ENCODE data around the gene RNF121.

Gene RNF121

GRCh38 chr11:71990701-71991100 lies 61.9 kb downstream of the RNF121 start:
- no peak for DNase-seq (ENCODE audit: low read depth)

GRCh38 chr11:71991494-71991893 lies 62.6 kb downstream of the RNF121 start:
- no peak for DNase-seq (ENCODE audit: low read depth)

GRCh38 chr11:71992136-71992730 lies 63.4 kb downstream of the RNF121 start:
- DNase-seq (ENCODE audit: low read depth), result no peak

GRCh38 chr11:71994786-71995185 lies 65.9 kb downstream of the RNF121 start:
- no peak for DNase-seq (ENCODE audit: low read depth)

GRCh38 chr11:71995726-71996291 lies 67.0 kb downstream of the RNF121 start:
- DNase-seq (ENCODE audit: low read depth), result no peak

GRCh38 chr11:71996517-71996916 lies 67.7 kb downstream of the RNF121 start:
- DNase-seq (ENCODE audit: low read depth), result no peak

- no peak for DNase-seq (ENCODE audit: low read depth)
Observed at GRCh38 chr11:71996946-71997345, 68.1 kb downstream of the RNF121 start.

- DNase-seq (ENCODE audit: low read depth), result no peak
Observed at GRCh38 chr11:71997594-71997993, 68.7 kb downstream of the RNF121 start.

GRCh38 chr11:71998061-71998460 lies 69.2 kb downstream of the RNF121 start:
- DNase-seq (ENCODE audit: low read depth), result no peak

- DNase-seq (ENCODE audit: low read depth), result no peak
Observed at GRCh38 chr11:71998649-71999310, 69.9 kb downstream of the RNF121 start, which contains the start of gene IL18BP. Gene IL18BP (plus strand): TSS chr11:71998909. CDS start chr11:71999985, 1,076 bp downstream.

- DNase-seq (ENCODE audit: low read depth), result no peak
Observed at GRCh38 chr11:71999362-71999761, 70.5 kb downstream of the RNF121 start.

- no peak for DNase-seq (ENCODE audit: low read depth)
Observed at GRCh38 chr11:71999798-72000197, 71.0 kb downstream of the RNF121 start.

- no peak for DNase-seq (ENCODE audit: low read depth)
Observed at GRCh38 chr11:72000202-72000867, 71.5 kb downstream of the RNF121 start.

GRCh38 chr11:72001285-72001684 lies 72.4 kb downstream of the RNF121 start:
- DNase-seq (ENCODE audit: low read depth), result no peak

GRCh38 chr11:72001834-72002591 lies 73.2 kb downstream of the RNF121 start:
- no peak for DNase-seq (ENCODE audit: low read depth)

GRCh38 chr11:72002841-72003775 lies 74.3 kb downstream of the RNF121 start:
- no peak for DNase-seq (ENCODE audit: low read depth)

GRCh38 chr11:72003776-72004171 lies 74.9 kb downstream of the RNF121 start:
- no peak for DNase-seq (ENCODE audit: low read depth)

- no peak for DNase-seq (ENCODE audit: low read depth)
Observed at GRCh38 chr11:72004515-72005346, 75.9 kb downstream of the RNF121 start.

GRCh38 chr11:72005347-72006260 lies 76.8 kb downstream of the RNF121 start:
- DNase-seq (ENCODE audit: low read depth), result no peak
